ENCODE data around the gene POLRMT.

POLRMT gene

DNA sequence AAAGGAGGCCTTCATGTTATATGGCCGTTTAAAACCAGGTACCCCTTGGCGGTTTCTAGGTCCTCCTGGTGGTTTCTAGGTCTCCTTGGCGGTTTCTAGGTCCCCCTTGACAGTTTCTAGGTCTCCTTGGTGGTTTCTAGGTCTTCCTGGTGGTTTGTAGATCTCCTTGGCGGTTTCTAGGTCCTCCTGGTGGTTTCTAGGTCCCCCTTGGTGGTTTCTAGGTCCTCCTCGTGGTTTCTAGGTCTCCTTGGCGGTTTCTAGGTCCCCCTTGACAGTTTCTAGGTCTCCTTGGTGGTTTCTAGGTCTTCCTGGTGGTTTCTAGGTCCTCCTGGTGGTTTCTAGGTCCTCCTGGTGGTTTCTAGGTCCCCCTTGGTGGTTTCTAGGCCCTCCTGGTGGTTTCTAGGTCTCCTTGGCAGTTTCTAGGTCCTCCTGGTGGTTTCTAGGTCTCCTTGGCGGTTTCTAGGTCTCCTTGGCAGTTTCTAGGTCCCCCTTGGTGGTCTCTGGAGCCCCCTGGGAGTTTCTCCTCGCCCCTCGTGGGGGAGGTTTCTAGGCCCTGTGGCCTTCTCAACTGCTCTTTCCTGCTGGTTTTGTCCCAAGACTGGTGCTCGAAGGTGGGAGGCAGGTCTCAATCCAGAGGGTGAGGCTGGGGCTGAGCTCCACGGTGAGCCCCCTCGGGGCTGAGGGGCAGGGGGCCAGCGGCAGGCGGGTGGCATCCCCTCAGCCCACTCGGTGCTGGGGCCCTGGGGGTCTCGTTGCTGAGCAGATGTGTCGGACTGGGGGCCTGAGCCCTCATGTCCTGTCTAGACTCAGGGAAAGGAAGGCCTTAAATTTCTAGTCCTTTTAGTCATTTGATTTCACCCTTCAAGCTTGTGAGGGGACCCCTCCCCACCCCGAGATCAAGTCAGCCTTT lies 35.7 kb downstream of the POLRMT start:
- no peak for DNase-seq (ENCODE audit: low read depth)
- H3K4me3 ChIP-seq (ENCODE audit: low read depth, low read length): no peak overlapping the region
- no peak for TF ChIP-seq CTCF (IDR thresholded peaks at IDR 0.05; ENCODE audit: low read depth, low read length, missing control alignments)

DNA sequence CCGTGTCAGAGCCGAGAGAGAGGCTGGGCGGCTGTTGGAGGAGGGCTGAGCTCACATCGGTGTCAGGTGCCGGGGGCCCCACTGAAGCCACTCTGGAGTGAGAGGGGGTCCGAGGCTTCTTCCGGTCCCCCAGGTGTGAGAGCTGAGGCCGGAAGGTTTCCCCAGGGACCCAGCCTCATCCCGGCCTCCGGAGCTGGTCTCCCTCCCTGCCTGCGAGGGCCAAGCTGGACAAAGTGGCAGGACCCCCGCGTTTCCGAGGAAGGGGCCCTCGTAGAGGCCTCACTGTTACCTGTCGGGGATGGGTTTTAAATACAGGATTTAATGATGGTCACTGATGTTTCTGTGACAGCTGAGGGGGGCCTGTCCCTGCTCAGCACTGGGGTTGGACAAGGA lies 37.1 kb downstream of the POLRMT start:
- no peak overlapping the region for H3K4me3 ChIP-seq (ENCODE audit: low read depth, low read length)
- no peak for TF ChIP-seq CTCF (IDR thresholded peaks at IDR 0.05; ENCODE audit: low read depth, low read length, missing control alignments)
- no peak for DNase-seq (ENCODE audit: low read depth)

- no peak overlapping the region for H3K4me3 ChIP-seq (ENCODE audit: low read depth, low read length)
- TF ChIP-seq CTCF (IDR thresholded peaks at IDR 0.05; ENCODE audit: low read depth, low read length, missing control alignments): no peak
- no peak for DNase-seq (ENCODE audit: low read depth)
Observed at GRCh38 chr19:595326-596262, 37.7 kb downstream of the POLRMT start.

GRCh38 chr19:594265-594870 lies 39.0 kb downstream of the POLRMT start:
- no peak for TF ChIP-seq CTCF (IDR thresholded peaks at IDR 0.05; ENCODE audit: low read depth, low read length, missing control alignments)
- no peak overlapping the region for H3K4me3 ChIP-seq (ENCODE audit: low read depth, low read length)
- DNase-seq (ENCODE audit: low read depth): no peak

DNA sequence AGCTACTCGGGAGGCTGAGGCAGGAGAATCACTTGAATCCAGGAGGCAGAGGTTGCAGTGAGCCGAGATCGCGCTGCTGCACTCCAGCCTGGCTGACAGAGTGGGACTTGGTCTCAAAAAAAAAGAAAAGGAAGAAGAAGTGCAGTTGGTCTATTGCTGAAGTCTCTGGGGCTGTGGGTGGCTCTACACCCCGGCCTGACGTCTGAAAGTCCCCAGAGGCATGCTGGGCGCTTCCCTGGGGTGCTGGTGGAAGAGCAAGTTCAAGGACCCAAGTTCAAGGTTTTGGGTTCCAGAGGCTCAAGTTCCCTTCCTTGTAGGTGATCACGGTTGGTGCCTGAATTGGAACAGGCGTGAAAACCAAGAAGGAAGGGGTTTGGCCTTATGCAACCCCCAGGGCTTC lies 39.8 kb downstream of the POLRMT start:
- DNase-seq (ENCODE audit: low read depth): no peak
- no peak for TF ChIP-seq CTCF (IDR thresholded peaks at IDR 0.05; ENCODE audit: low read depth, low read length, missing control alignments)
- H3K4me3 ChIP-seq (ENCODE audit: low read depth, low read length): no peak overlapping the region

DNA sequence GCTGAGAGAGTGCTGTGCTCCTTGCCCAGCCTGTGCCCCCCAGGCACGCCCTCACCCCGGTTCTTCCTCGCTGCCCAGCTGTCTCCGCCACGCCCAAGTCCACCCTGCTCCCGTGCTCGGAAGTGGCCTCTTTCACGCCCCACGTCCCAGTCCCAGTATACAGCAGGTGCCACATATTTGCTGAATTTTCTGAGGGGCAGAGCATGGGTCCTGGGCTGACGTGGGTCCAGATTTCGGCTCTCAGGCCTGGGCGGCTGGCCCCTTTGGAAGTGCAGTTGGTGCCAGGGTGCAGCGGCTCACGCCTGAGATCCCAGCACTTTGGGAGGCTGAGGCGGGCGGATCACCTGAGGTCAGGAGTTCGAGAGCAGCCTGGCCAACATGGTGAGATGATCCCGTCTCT lies 40.3 kb downstream of the POLRMT start:
- H3K4me3 ChIP-seq (ENCODE audit: low read depth, low read length): no peak overlapping the region
- no peak for TF ChIP-seq CTCF (IDR thresholded peaks at IDR 0.05; ENCODE audit: low read depth, low read length, missing control alignments)
- DNase-seq (ENCODE audit: low read depth): no peak

All from GM12864 (cell line).